GM21737 (cell line): ENCODE results near the gene LMO2.
"Not testable (repeated sequence)": the region's sequence is repeated elsewhere in the genome, so short reads cannot be mapped to it uniquely, and the experiment has no call there.

Experiments
- ATAC-seq: cut with Tn5 transposase; IDR thresholded peaks from one replicate; pipeline ENCODE4 v1.9.1; 2021; ENCODE audit warnings: mild to moderate bottlenecking, moderate library complexity; ENCODE audit not compliant: unreplicated experiment

Gene LMO2

DNA sequence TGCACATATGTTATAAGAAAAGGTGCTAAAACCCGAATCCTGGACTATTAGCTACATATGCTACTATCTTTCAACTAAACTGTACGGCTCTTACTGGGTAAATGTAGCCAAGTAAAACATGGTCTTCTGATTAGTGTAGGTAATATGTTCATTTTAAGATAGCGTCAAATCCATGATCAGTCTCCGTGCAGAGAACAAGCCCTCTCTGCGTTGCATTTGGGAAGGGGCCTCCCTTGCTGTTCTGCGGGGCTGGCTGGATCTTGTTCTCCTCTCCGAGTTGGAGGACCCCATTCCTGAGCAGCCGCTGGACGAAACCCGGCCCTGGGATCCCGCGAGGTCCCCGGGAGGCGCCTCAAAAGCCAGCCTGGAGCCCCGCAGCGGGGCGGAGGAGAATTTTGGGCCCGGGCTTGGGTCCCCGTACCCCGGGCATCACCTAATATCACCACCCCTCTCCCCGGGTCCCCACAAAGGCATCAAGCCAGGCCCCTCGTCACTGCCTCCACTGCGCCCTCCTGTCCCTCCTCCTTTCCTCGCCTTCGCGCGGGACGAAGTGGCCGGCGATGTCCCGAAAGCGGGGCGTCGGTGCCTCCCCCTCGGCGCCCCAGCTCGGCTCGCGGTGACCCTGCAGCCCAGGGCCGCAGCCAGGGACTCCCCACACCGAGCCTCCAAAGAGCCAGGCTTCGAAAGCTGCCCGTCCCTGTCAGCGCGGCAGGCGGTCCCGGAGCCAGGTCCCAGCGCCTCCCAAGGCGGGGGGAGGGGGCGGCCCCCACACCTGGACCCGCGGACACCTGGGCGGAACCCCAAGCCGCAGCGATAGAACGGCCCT is 63.1 kb downstream of the LMO2 start:
- no peak for ATAC-seq

DNA sequence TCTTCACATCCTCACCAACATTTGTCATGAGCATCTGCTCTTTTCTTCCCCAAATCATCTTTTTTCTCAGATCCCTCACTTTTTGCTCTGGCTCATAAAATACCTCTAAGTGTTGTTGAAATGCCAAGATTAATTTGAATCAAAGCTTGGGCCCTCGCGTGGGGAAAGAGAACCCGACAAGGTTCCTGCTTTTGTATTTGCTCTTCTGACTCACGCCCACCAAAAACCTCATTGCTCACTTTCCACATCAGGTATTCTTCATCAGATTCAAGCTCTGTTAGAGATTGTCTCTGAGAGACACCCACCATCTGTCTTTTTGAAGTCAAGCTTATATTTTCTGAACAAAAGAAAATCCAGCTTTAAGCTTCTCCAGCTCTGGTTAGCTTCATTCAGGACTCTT is 64.7 kb downstream of the LMO2 start:
- ATAC-seq: no peak

DNA sequence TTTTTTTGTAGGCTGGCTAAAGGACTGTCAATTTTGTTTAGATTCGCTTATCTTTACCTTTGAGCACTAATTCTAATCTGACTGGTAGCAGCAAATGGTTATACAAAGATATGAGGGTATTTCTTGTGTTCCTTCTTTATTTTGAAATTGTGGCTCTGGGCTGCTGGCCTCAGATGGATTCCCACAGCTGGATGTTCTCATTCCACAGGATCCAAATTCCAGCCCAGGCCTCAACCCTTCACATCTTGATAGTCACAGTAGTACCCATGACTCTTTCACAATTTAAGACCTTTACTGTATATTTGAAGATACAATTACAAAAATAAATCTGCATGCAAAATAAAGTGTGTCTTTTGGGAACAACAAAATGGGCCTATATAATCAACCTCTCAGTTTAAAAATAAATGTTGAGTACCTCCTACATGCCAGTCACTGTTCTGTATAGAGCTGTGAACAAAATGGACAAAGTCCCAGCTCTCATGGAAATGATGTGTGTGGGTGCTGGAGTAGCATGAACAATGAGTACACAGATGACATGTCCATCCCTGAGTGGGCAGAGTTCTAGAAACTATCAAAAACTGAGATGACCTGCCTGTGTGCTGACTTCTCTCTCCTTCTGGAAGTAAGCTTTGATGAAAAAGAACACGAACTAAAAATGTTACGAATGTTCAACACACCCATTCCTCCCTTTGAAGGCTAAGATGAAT is 65.9 kb downstream of the LMO2 start:
- ATAC-seq: no peak

DNA sequence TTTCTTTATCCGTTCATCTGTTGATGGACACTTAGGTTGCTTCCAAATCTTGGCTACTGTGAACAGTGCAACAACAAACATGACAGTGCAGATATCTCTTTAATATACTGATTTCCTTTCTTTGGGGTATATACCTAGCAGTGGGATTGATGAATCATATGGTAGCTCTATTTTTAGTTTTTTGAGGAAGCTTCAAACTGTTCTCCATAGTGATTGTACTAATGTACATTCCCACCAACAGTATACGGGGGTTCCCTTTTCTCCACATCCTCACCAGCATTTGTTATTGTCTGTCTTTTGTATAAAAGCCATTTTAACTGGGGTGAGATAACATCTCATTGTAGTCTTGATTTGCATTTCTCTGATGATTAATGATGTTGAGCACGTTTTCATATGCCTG is 68.9 kb downstream of the LMO2 start:
- not testable (repeated sequence) for ATAC-seq

DNA sequence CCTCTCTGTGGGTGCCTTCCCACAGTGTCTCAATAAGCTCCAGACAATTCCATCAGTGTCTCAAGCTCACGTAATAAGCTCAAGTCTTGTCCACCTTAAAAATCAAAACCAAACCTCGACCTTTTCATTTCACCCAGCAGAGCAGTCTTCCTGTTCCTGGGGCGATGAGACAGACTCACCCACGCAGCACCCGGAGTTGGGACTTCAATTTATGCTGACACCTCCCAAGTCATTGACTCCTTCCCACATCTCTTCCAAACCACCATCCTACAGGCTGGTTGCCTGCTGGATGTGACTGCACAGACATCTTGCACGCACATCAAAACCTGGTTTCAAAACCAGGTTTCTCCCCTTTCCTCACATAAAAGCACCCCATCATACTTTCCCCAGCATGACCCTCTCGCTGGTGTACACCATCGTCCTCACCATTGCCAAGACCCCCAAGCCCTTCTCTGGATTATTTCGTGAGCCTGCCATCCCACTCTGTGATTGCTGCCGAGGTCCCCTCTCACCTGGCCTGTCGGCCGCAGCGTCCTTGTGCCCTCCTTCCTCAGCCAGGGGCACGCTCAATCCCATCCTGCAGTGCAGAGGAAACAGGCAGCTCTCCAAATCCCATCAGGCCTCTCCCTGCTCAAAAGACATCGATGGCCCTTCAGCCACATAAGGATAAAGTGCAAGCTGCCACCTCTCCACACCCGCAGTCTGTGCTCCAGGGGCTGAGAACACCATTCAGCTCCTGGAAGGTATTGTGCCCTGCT is 72.4 kb downstream of the LMO2 start:
- ATAC-seq: no peak
